CD8-positive, alpha-beta memory T cell (primary cell): Measurements from ENCODE around the gene HNRNPH3. TPM values are rescaled to one million over a fixed set of nuclear protein-coding genes. Genes with fewer than 3 reads are reported as not detected.
"Not testable (repeated sequence)": the region's sequence is repeated elsewhere in the genome, so short reads cannot be mapped to it uniquely, and the experiment has no call there.

Experiments
- CTCF ChIA-PET: fragments of 350-600 bp; sonication (Branson Sonifier 250); formaldehyde crosslinking; loops from one replicate; lab custom pipeline; 2021; ENCODE audit warnings: antibody characterized with exemption; lab: Charles Lee
- POLR2A ChIA-PET: fragments of 350-600 bp; sonication (Branson Sonifier 250); formaldehyde crosslinking; loops from one replicate; lab custom pipeline; 2021; ENCODE audit warnings: antibody characterized with exemption; lab: Charles Lee
- DNase-seq, 5 donors: peaks; one replicate each; pipeline versions ENCODE4 v3.0.0 to v3.0.0-alpha.2; 2020 to 2022; ENCODE audit warnings: mixed read lengths in 1 of 5
- H3K27ac ChIP-seq: one replicate; pipeline ENCODE4 v1.7.0; 2013; ENCODE audit warnings: low read depth, mild to moderate bottlenecking, low read length, moderate library complexity
- H3K27me3 ChIP-seq: 2 replicates; pipeline ENCODE4 v1.7.0; 2013; ENCODE audit warnings: low read length, mild to moderate bottlenecking; ENCODE audit not compliant: insufficient read depth, poor library complexity, severe bottlenecking
- H3K36me3 ChIP-seq: 2 replicates; pipeline ENCODE4 v1.7.0; 2013; ENCODE audit warnings: mild to moderate bottlenecking, low read length, moderate library complexity; ENCODE audit not compliant: insufficient read depth
- H3K4me1 ChIP-seq: 2 replicates; pipeline ENCODE4 v1.7.0; 2013; ENCODE audit warnings: mild to moderate bottlenecking, low read length, moderate library complexity; ENCODE audit not compliant: insufficient read depth
- H3K4me3 ChIP-seq: 2 replicates; pipeline ENCODE4 v1.7.0; 2013; ENCODE audit warnings: mild to moderate bottlenecking, low read length
- H3K9me3 ChIP-seq: 2 replicates; pipeline ENCODE4 v1.7.0; 2013; ENCODE audit warnings: mild to moderate bottlenecking, low read length
- H3K27ac Mint-ChIP-seq, 8 donors: one replicate each; pipeline ENCODE4 v1.8.0; 2020 to 2021; ENCODE audit warnings: mixed read lengths in 8 of 8, mild to moderate bottlenecking in 6 of 8, inconsistent platforms in 3 of 8, moderate library complexity in 3 of 8
- H3K27me3 Mint-ChIP-seq, 2 donors: one replicate each; pipeline ENCODE4 v1.8.0; 2020 to 2021; ENCODE audit warnings: mixed read lengths in 2 of 2, mild to moderate bottlenecking in 1 of 2, moderate library complexity in 1 of 2
- H3K36me3 Mint-ChIP-seq, 3 donors: one replicate each; pipeline ENCODE4 v1.8.0; 2020 to 2021; ENCODE audit warnings: mixed read lengths in 3 of 3, inconsistent platforms in 1 of 3, mild to moderate bottlenecking in 1 of 3
- H3K4me1 Mint-ChIP-seq, 3 donors: one replicate each; pipeline ENCODE4 v1.8.0; 2020 to 2021; ENCODE audit warnings: mixed read lengths in 3 of 3, inconsistent platforms in 1 of 3, mild to moderate bottlenecking in 1 of 3
- H3K4me3 Mint-ChIP-seq, 7 donors: one replicate each; pipeline ENCODE4 v1.8.0; 2020 to 2021; ENCODE audit warnings: mixed read lengths in 7 of 7, mild to moderate bottlenecking in 6 of 7, moderate library complexity in 4 of 7, inconsistent platforms in 2 of 7
- H3K9me3 Mint-ChIP-seq, 5 donors: one replicate each; pipeline ENCODE4 v1.8.0; 2020 to 2022; ENCODE audit warnings: mixed read lengths in 5 of 5, mild to moderate bottlenecking in 3 of 5, moderate library complexity in 2 of 5, inconsistent platforms in 1 of 5
- polyA plus RNA-seq: library from polyadenylated mRNA; unstranded; fragments of 300-500 nt; fragmentation: Illumina TruSeq; gene quantifications from one replicate; pipeline ENCODE4 v1.2.3, GENCODE V29; 2021
- total RNA-seq, 2 experiments: library from RNA; stranded (reverse); gene quantifications; one replicate each; pipeline ENCODE4 v1.2.3, GENCODE V29; 2021

Gene HNRNPH3
- total and polyA plus RNA-seq, 3 experiments from 2014 or later = 145 to 171 (median 170) TPM

DNA sequence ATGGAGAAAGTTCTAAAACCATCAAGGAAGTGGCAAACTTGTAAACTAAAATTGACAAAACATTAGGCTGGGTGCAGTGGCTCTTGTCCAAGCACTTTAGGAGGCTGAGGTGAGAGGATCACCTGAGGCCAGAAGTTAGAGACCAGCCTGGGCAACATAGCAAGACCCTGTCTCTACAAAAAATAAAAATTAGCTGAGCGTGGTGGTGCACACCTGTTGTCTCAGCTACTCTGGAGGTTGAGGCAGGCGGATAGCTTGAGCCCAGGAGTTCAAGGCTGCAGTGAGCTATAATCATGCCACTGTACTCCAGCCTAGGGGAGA, 29.4 kb upstream of the HNRNPH3 start:
- Histone ChIP-seq H3K4me3 (no peak overlapping the region), H3K9me3 (no peaks in the 10 kb centered on the region), H3K36me3 (no peaks in the 10 kb centered on the region), H3K27me3 (no peaks in the 10 kb centered on the region), H3K27ac (no peak overlapping the region), H3K4me1 (no peaks in the 10 kb centered on the region)
- Mint-ChIP-seq H3K36me3 (peaks cover 0 to under 1% (median 0%) of the 10 kb centered on the region in 3 donors), H3K4me1 (no peaks in the 10 kb centered on the region), H3K4me3 (no peak overlapping the region), H3K27me3 (no peaks in the 10 kb centered on the region), H3K27ac (no peak overlapping the region), H3K9me3 (no peaks in the 10 kb centered on the region)
- ChIA-PET POLR2A (no interaction called here), CTCF (interaction anchor here (1.2 to 2.0 kb wide), 7 partner anchors 8 to 514 kb away, joined by 3 to 9 read pairs (median 4); no protein-coding TSS in a partner anchor)
- no peak for DNase-seq

DNA sequence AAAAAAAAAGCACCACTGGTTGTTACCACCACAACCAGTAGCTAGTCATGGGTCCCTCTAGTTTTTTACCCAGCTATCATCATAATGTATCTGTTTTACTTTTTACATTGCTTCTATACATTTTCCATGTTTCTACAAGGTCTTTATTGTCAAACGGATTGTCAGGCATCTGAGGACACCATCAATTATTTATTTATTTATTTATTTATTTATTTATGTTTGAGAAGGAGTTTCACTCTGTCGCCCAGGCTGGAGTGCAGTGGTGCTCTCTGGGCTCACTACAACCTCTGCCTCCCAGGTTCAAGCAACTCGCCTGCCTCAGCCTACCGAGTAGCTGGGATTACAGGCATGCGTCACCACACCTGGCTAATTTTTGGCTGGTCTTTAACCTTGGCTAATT, 29.0 kb upstream of the HNRNPH3 start:
- Mint-ChIP-seq H3K9me3 (no peaks in the 10 kb centered on the region), H3K4me1 (no peaks in the 10 kb centered on the region), H3K27me3 (no peaks in the 10 kb centered on the region), H3K36me3 (no peaks in the 10 kb centered on the region), H3K27ac (no peak overlapping the region), H3K4me3 (no peak overlapping the region)
- Histone ChIP-seq H3K27ac (no peak overlapping the region), H3K36me3 (no peaks in the 10 kb centered on the region), H3K9me3 (no peaks in the 10 kb centered on the region), H3K27me3 (no peaks in the 10 kb centered on the region), H3K4me3 (no peak overlapping the region), H3K4me1 (no peaks in the 10 kb centered on the region)
- no peak for DNase-seq
- POLR2A ChIA-PET = no interaction called here
- CTCF ChIA-PET = interaction anchor here (1.1 to 2.0 kb wide), 6 partner anchors 9 to 514 kb away, joined by 3 to 9 read pairs (median 4); no protein-coding TSS in a partner anchor

DNA sequence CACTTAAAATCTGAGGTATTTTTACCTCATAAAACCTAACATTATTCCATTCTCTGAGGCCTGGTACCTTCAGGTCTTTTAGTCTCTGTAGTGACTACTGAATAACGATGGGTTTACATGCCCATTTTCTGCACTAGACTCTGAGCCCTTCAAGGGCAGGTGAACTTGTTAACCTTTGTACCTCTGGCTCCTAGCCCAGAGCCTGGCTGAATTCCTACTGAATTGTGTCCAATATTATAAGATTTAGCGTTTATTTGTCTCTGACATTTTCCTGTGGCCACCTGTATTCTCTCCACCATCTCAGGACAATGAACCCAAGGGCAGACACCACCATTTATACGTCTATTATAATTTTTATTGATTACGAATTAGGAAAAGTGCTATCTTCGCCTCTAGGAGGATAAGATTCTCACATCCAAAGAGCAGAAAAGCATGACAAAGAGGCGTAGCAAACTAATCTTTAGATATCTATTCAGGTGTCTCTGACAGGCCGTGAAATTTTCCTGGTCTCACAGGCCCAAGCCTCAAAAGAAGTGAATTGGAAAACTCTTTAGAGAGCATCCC, 27.9 kb upstream of the HNRNPH3 start:
- Histone ChIP-seq H3K4me3 (no peak overlapping the region), H3K4me1 (no peaks in the 10 kb centered on the region), H3K9me3 (no peaks in the 10 kb centered on the region), H3K27me3 (no peaks in the 10 kb centered on the region), H3K36me3 (no peaks in the 10 kb centered on the region), H3K27ac (no peak overlapping the region)
- H3K9me3 Mint-ChIP-seq = no peaks in the 10 kb centered on the region
- H3K36me3 Mint-ChIP-seq = no peaks in the 10 kb centered on the region
- no peak for DNase-seq
- H3K27me3 Mint-ChIP-seq = no peaks in the 10 kb centered on the region
- no peak overlapping the region for H3K4me3 Mint-ChIP-seq
- ChIA-PET CTCF (interaction anchor here (0.9 to 1.5 kb wide), 4 partner anchors 9 to 515 kb away, joined by 3 read pairs; no protein-coding TSS in a partner anchor), POLR2A (no interaction called here)
- H3K27ac Mint-ChIP-seq = peak overlapping the region in 1 of 8 donors; percentile 54
- no peaks in the 10 kb centered on the region for H3K4me1 Mint-ChIP-seq

DNA sequence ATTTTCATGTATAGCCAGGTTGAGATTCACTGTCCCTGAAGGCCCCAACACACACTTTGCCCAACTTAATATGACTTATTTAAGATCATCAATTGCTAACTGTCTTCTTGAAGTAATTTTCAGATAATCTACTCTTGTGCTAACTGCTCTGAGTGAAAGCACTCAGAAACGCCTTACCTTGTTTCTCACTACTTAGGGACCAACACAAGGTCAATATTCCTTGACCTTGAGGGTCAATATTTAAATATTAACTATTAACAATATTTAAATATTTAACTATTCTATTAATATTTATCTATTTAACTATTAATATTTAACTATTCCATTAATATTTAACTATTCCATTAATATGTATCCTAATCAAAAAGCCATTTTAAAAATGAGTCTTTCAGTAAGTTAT, 26.0 kb upstream of the HNRNPH3 start:
- no peak overlapping the region for H3K27ac Mint-ChIP-seq
- no peak for DNase-seq
- H3K36me3 Mint-ChIP-seq = no peaks in the 10 kb centered on the region
- H3K4me1 Mint-ChIP-seq = no peaks in the 10 kb centered on the region
- ChIA-PET POLR2A (no interaction called here), CTCF (no interaction called here)
- Histone ChIP-seq H3K4me3 (no peak overlapping the region), H3K36me3 (no peaks in the 10 kb centered on the region), H3K4me1 (no peaks in the 10 kb centered on the region), H3K27me3 (no peaks in the 10 kb centered on the region), H3K27ac (no peak overlapping the region), H3K9me3 (no peaks in the 10 kb centered on the region)
- peaks cover 0 to 5% of the 10 kb centered on the region in 2 donors for H3K27me3 Mint-ChIP-seq
- H3K4me3 Mint-ChIP-seq = no peak overlapping the region
- no peaks in the 10 kb centered on the region for H3K9me3 Mint-ChIP-seq

DNA sequence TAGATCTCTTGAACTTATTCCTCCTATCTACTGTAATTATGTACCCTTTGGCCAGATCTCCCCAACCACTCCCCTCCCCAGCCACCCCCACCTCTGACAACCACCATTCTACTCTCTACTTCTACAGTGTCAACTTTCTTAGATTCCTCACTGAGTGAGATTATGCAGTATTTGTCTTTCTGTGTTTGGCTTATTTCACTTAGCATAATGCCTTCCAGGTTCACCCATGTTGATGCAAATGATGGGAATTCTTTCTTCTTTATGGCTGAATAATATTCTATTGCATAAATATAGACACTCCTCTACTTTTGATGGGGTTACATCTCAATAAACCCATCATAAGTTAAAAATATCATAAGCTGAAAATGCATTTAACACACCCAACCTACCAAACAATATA, 21.3 kb upstream of the HNRNPH3 start:
- ChIA-PET POLR2A (no interaction called here), CTCF (no interaction called here)
- Mint-ChIP-seq H3K4me1 (peaks cover 4 to 6% (median 6%) of the 10 kb centered on the region in 3 donors), H3K9me3 (peaks cover 0 to under 1% (median 0%) of the 10 kb centered on the region in 5 donors), H3K4me3 (no peak overlapping the region), H3K36me3 (peaks cover 0 to under 1% (median 0%) of the 10 kb centered on the region in 3 donors), H3K27ac (no peak overlapping the region), H3K27me3 (peaks cover 0 to 5% of the 10 kb centered on the region in 2 donors)
- no peak overlapping the region for H3K27ac ChIP-seq
- no peak overlapping the region for H3K4me3 ChIP-seq
- H3K36me3 ChIP-seq = no peaks in the 10 kb centered on the region
- H3K9me3 ChIP-seq = no peaks in the 10 kb centered on the region
- peaks cover 7% of the 10 kb centered on the region for H3K4me1 ChIP-seq
- no peaks in the 10 kb centered on the region for H3K27me3 ChIP-seq
- DNase-seq = no peak

DNA sequence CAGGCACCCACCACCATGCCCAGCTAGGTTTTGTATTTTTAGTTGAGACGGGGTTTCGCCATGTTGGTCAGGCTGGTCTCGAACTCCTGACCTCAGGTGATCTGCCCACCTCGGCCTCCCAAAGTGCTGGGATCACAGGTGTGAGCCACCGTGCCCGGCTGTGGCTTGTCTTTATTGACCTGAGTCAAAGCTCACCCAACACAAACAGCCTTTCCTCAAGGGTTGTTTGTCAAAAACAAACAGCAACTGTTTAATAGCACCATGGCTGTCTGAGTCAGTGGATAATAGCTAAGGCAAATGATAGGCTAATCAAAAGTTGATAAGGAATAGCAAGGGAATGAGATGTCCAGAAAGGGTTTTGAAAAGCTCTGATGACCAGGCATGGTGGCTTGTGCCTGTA, 16.9 kb upstream of the HNRNPH3 start:
- not testable (repeated sequence) for H3K27me3 ChIP-seq, H3K4me1 Mint-ChIP-seq, H3K27me3 Mint-ChIP-seq, H3K36me3 ChIP-seq, H3K27ac Mint-ChIP-seq, H3K27ac ChIP-seq, DNase-seq, H3K4me1 ChIP-seq, H3K4me3 Mint-ChIP-seq, H3K9me3 ChIP-seq, H3K4me3 ChIP-seq
- peaks cover 0 to 21% (median 18%) of the 10 kb centered on the region in 5 donors for H3K9me3 Mint-ChIP-seq
- ChIA-PET POLR2A (interaction anchor here (1.0 kb wide), 1 partner anchor 17 kb away, joined by 8 read pairs; the partner anchor contains the start of gene HNRNPH3), CTCF (interaction anchor here (0.6 to 1.3 kb wide), 2 partner anchors 17 to 33 kb away, joined by 3 read pairs; partner anchors contain the start of gene HNRNPH3)
- peaks cover 0 to 17% (median 2%) of the 10 kb centered on the region in 3 donors for H3K36me3 Mint-ChIP-seq

DNA sequence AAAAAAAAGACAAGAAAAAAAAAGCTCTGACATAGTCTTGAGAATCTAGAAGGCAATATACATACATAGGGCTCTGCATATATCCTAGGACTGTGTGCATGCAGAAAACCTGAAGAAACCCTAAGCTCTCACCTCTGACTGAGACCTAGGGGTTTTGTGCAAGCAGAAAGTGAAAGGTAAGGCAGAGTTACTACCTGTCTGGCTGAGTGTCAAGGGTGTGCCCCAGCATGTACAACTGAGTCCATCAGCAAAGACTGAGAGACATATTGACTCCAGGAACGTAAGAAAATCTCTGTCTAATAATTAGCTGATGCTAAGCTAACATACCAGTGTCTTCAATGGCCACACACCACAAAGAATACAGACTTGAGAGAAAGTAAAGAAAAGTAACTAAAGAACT, 16.3 kb upstream of the HNRNPH3 start:
- POLR2A ChIA-PET = no interaction called here
- Histone ChIP-seq H3K4me3 (no peak overlapping the region), H3K4me1 (peaks cover 7% of the 10 kb centered on the region), H3K27me3 (no peaks in the 10 kb centered on the region), H3K27ac (no peak overlapping the region), H3K9me3 (peaks cover 9% of the 10 kb centered on the region), H3K36me3 (no peaks in the 10 kb centered on the region)
- Mint-ChIP-seq H3K9me3 (peaks cover 0 to 21% (median 18%) of the 10 kb centered on the region in 5 donors), H3K4me3 (no peak overlapping the region), H3K27ac (no peak overlapping the region), H3K27me3 (peaks cover 1 to 2% of the 10 kb centered on the region in 2 donors), H3K4me1 (peaks cover 4 to 6% (median 6%) of the 10 kb centered on the region in 3 donors), H3K36me3 (peaks cover 0 to 17% (median 2%) of the 10 kb centered on the region in 3 donors)
- no peak for DNase-seq
- CTCF ChIA-PET = interaction anchor here (1.3 kb wide), 1 partner anchor 16 kb away, joined by 3 read pairs; the partner anchor contains the start of gene HNRNPH3

DNA sequence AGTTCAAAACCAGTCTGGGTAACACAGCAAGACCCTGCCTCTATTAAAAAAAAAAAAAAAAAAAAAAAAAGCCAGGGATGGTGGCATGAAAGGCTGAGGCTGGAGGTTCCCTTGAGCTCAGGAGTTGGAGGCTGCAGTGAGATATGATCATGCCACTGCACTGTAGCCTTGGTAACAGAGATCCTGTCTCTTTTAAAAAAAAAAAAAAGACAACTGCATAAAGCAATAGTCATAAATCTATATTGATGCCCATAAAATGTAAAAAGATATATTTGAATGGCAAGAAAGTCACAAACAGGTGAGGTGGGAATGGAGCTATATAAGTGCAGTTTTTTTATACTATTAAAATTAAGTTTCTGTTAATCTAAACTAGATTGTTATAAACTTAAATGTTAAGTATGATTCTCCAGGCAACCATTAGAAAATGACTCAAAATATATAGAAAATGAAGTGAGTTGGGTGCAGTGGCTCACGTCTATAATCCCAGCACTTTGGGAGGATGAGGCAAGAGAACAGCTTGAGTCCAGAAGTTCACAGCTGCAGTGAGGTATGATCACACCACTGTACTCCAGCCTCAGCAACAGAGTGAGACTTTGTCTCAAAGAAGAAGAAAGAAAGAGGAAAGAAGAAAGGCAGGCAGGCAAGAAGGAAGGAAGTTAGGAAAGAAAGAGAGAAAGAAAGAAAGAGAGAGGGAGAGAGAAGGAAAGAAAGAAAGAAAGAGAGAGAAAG, 13.4 kb upstream of the HNRNPH3 start:
- no peak overlapping the region for H3K27ac Mint-ChIP-seq
- H3K4me1 Mint-ChIP-seq = peaks cover 4 to 6% (median 6%) of the 10 kb centered on the region in 3 donors
- H3K27ac ChIP-seq = no peak overlapping the region
- peaks cover 0 to 17% (median 2%) of the 10 kb centered on the region in 3 donors for H3K36me3 Mint-ChIP-seq
- CTCF ChIA-PET = no interaction called here
- peaks cover 0 to 2% of the 10 kb centered on the region in 2 donors for H3K27me3 Mint-ChIP-seq
- H3K9me3 Mint-ChIP-seq = peaks cover 0 to 21% (median 18%) of the 10 kb centered on the region in 5 donors
- H3K4me1 ChIP-seq = peaks cover 7% of the 10 kb centered on the region
- H3K4me3 Mint-ChIP-seq = no peak overlapping the region
- no peak overlapping the region for H3K4me3 ChIP-seq
- no peaks in the 10 kb centered on the region for H3K27me3 ChIP-seq
- H3K9me3 ChIP-seq = peaks cover 9% of the 10 kb centered on the region
- no peaks in the 10 kb centered on the region for H3K36me3 ChIP-seq
- no peak for DNase-seq
- POLR2A ChIA-PET = no interaction called here
